Muscle layer of duodenum (tissue), 2 donors: ENCODE results near the gene SLC22A23.
A peak's percentile ranks its signal among the peaks of the same experiment; 100 is the strongest.

Source experiments
- H3K27ac ChIP-seq: one replicate; pipeline ENCODE4 v1.7.0; 2013; ENCODE audit warnings: mild to moderate bottlenecking, low read length
- H3K27me3 ChIP-seq: one replicate; pipeline ENCODE4 v1.7.0; 2013; ENCODE audit warnings: low read depth, mild to moderate bottlenecking, control low read depth, low read length
- H3K36me3 ChIP-seq, 2 donors: one replicate each; pipeline ENCODE4 v1.7.0; 2013; ENCODE audit warnings: low read length in 2 of 2, control low read depth in 1 of 2, mild to moderate bottlenecking in 1 of 2; ENCODE audit not compliant: insufficient read depth in 2 of 2, control insufficient read depth in 1 of 2
- H3K4me1 ChIP-seq, 2 donors: one replicate each; pipeline ENCODE4 v1.7.0; 2013; ENCODE audit warnings: low read length in 2 of 2, mild to moderate bottlenecking in 2 of 2, control low read depth in 1 of 2, moderate library complexity in 1 of 2; ENCODE audit not compliant: insufficient read depth in 2 of 2, control insufficient read depth in 1 of 2
- H3K4me3 ChIP-seq, 2 donors: one replicate each; pipeline ENCODE4 v1.7.0; 2013; ENCODE audit warnings: low read length in 2 of 2, low read depth in 1 of 2, mild to moderate bottlenecking in 1 of 2
- H3K9me3 ChIP-seq, 2 donors: one replicate each; pipeline ENCODE4 v1.7.0; 2013; ENCODE audit warnings: low read length in 2 of 2, control low read depth in 1 of 2, mild to moderate bottlenecking in 1 of 2; ENCODE audit not compliant: control insufficient read depth in 1 of 2
- donor health status: healthy.

SLC22A23 gene

DNA sequence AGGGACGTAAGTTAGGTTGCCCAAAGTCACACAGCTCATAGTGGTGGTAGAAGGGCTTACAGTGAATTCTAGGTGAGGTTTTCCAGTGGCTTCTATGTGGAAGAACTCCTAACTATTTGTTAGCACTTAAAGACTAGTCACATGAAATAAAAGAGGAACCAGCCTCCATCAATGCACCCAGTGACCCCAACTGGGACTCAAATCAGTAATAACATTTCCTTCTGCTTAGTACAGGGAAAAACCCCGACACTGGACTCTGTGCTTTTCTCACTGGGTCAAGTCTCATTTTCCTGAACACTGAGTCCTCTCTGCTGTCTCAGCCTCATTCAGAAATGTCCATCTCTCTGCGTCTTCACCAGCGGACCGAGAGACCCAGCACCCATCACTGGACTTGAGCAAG lies 89.2 kb downstream of the SLC22A23 start:
- Histone ChIP-seq H3K27me3 (no peaks in the 10 kb centered on the region), H3K9me3 (no peaks in the 10 kb centered on the region), H3K36me3 (no peaks in the 10 kb centered on the region), H3K4me3 (no peak overlapping the region), H3K27ac (no peak overlapping the region), H3K4me1 (peaks cover 3 to 13% of the 10 kb centered on the region in 2 donors)

- H3K9me3 ChIP-seq = no peaks in the 10 kb centered on the region
- H3K4me3 ChIP-seq = no peak overlapping the region
- H3K27me3 ChIP-seq = no peaks in the 10 kb centered on the region
- H3K36me3 ChIP-seq = no peaks in the 10 kb centered on the region
- peaks cover 3 to 13% of the 10 kb centered on the region in 2 donors for H3K4me1 ChIP-seq
- peak overlapping the region; percentile 27 for H3K27ac ChIP-seq
These were observed 90.0 kb downstream of the SLC22A23 start for GRCh38 chr6:3366596-3367413.

DNA sequence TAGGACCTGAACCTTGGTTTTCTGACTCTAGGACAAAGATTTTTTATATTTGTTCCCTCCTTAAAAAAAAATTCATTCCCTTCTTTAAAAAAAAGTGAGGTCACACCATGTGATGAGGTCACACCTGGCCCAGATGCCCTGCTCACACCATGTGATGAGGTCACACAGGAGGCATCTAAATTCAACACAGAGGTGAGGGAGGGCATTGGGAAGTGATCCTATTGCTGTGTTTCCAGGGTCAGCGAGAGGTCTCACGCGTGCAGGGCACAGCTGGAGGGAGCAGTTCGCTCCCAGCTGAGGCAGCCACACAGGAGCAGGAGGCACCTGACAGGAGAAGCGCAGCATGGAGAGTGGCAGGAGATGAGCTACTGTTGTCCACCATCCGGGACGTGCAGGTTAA lies 92.5 kb downstream of the SLC22A23 start:
- no peak overlapping the region for H3K4me3 ChIP-seq
- peak overlapping the region; percentile 84 for H3K27ac ChIP-seq
- H3K4me1 ChIP-seq = peaks cover 0 to 3% of the 10 kb centered on the region in 2 donors
- H3K27me3 ChIP-seq = no peaks in the 10 kb centered on the region
- no peaks in the 10 kb centered on the region for H3K9me3 ChIP-seq
- no peaks in the 10 kb centered on the region for H3K36me3 ChIP-seq

DNA sequence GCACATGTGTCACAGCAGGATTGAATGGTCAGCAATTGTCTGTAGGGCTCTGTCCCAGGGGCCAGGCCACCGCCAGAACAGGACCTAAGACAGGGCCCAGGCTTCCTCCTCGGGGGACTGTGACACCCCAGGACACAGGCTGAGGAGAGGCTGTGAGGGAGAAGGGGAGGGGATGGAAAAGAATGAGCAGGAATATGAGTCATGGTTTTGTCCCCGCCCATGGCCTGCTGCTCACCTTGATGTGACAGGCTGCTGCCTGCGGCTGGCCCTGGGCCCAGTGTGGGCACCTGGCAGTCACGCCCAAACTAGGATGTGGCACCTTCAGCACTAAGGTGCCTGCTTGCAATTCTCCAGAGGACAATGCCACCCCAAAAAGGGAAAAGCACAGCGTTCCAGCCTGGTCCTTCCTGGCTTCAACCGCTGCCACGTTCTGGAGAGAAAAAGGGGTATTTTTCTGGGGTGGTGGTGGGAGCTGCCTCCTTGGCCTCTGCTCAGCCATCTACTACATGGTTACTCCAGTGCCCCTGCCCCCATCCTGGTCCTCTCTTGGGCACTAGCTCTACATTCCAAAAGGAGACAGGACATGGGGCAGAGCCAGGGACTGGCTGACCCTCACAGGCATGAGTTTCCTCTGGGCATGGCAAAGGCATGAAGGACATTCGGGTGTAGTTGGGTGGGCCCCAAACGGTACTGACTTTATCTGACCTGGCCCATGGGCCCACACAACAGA lies 93.4 kb downstream of the SLC22A23 start:
- peaks cover 0 to 3% of the 10 kb centered on the region in 2 donors for H3K4me1 ChIP-seq

GRCh38 chr6:3361312-3362037 lies 95.4 kb downstream of the SLC22A23 start:
- Histone ChIP-seq H3K36me3 (no peaks in the 10 kb centered on the region), H3K4me1 (peaks cover 4 to 16% of the 10 kb centered on the region in 2 donors), H3K4me3 (no peak overlapping the region), H3K9me3 (no peaks in the 10 kb centered on the region), H3K27ac (no peak overlapping the region), H3K27me3 (no peaks in the 10 kb centered on the region)

More for the DNA sequence above, 93.4 kb downstream of the SLC22A23 start:
- no peaks in the 10 kb centered on the region for H3K36me3 ChIP-seq
- no peaks in the 10 kb centered on the region for H3K27me3 ChIP-seq
- no peak overlapping the region for H3K4me3 ChIP-seq
- peak overlapping the region; percentile 84 for H3K27ac ChIP-seq
- no peaks in the 10 kb centered on the region for H3K9me3 ChIP-seq

- peaks cover 7 to 19% of the 10 kb centered on the region in 2 donors for H3K4me1 ChIP-seq
- no peak overlapping the region for H3K27ac ChIP-seq
- no peaks in the 10 kb centered on the region for H3K27me3 ChIP-seq
These were observed 96.2 kb downstream of the SLC22A23 start for GRCh38 chr6:3360727-3361045.

DNA sequence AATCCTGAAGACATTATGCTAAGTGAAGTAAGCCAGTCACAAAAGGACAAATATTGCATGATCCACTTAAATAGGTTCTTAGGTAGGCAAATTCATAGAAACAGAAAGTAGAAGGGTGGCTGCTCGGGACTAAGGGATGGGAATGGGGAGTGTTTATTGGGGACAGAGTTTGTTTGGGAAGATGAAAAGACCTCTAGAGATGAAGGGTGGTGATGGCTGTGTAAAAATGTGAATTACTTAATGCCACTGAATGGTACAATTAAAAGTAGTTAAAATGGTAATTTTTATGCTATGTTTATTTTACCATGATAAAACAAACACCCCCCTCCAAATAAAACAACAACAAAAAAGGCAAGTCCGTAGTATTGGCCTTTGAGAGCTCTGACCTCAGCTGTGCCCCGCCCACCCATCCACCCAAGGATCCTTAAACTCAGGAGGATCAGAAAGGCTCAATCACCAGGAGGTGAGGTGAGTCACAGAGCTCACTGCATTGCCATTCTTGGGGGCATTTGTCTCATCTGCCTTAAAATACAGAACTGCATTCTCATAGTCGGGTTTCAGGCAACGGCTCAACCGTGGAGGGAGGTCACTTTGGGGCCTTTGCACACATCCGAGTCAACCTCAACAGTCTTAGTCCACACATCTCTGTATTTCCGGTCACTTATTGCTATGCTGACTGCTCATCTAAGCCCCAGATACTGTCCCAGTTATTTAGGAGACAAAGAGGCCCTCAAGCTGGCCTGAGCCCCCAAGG lies 96.7 kb downstream of the SLC22A23 start:
- Histone ChIP-seq H3K27ac (no peak overlapping the region), H3K4me1 (peaks cover 12 to 23% of the 10 kb centered on the region in 2 donors), H3K9me3 (no peaks in the 10 kb centered on the region), H3K36me3 (no peaks in the 10 kb centered on the region), H3K4me3 (no peak overlapping the region), H3K27me3 (no peaks in the 10 kb centered on the region)

More at GRCh38 chr6:3360727-3361045, 96.2 kb downstream of the SLC22A23 start:
- no peaks in the 10 kb centered on the region for H3K36me3 ChIP-seq
- no peaks in the 10 kb centered on the region for H3K9me3 ChIP-seq
- no peak overlapping the region for H3K4me3 ChIP-seq

DNA sequence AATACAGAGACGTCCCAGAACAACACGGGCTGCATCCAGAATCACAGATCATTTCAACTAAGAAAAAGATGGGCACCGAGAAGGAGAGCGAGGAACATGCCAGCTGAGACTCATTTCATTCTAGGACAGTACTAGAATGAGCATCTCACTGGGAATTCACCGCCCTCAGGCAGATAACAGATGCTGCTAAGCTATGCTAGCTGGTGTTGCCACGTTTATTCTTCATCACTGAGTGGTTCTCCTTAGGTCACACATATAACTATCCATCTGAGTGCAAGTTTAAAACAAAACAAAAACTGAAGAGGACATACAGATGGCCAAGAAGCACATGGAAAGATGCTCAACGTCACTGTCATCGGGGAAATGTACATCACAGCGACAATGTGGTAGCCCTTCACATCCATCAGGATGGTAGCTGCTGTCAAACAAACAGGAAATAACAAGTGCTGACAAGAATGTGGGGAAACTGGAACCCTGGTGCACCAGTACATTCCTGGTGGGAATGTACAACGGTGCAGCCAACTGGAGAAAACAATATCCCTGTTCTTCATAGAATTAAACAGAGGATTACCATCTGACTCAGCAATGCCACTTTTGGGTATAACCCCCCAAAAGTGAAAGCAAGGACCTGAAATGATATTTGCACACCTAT lies 97.6 kb downstream of the SLC22A23 start:
- Histone ChIP-seq H3K4me3 (no peak overlapping the region), H3K27ac (no peak overlapping the region), H3K27me3 (no peaks in the 10 kb centered on the region), H3K9me3 (no peaks in the 10 kb centered on the region), H3K36me3 (no peaks in the 10 kb centered on the region), H3K4me1 (peaks cover 13 to 25% of the 10 kb centered on the region in 2 donors)

DNA sequence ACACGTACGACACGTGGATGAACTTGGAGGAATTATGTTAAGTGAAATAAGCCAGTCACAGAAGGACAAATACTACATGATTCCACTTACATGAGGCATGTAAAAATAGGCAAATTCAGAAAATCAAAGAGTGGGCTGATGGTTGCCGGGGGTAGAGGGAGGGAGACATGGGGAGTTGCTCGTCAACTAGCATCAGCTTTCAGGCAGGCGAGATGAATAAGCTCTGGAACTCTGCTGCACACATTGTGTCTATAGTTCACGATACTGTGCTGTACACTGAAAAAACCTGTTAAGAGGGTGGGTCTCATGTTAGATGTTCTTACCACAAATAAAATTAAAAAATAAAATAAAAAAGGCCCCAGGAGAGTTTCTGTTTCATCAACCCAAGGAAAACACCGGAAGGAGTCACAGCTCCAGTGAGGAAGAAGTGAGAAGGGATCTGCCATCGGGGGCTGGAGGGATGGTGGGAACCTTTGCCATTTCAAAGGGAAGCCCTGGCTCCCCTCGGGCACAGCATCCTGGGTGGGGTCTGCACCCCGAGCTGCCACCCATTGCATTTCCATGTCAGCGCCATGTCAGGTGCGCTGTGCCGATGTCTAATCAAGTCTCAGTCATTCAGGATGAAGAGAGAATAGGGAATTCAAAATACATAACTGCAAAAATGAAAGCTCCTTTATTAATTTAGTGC lies 98.3 kb downstream of the SLC22A23 start:
- Histone ChIP-seq H3K27me3 (no peaks in the 10 kb centered on the region), H3K9me3 (no peaks in the 10 kb centered on the region), H3K27ac (no peak overlapping the region), H3K4me3 (no peak overlapping the region), H3K4me1 (peaks cover 13 to 25% of the 10 kb centered on the region in 2 donors), H3K36me3 (no peaks in the 10 kb centered on the region)

- Histone ChIP-seq H3K27ac (peak overlapping the region; percentile 82), H3K27me3 (no peaks in the 10 kb centered on the region), H3K4me1 (peaks cover 13 to 25% of the 10 kb centered on the region in 2 donors), H3K4me3 (no peak overlapping the region), H3K36me3 (no peaks in the 10 kb centered on the region), H3K9me3 (no peaks in the 10 kb centered on the region)
These were observed 99.2 kb downstream of the SLC22A23 start for GRCh38 chr6:3357678-3358077.
